ENCODE measurements around the gene FAM177A1. TPM values are rescaled to one million over a fixed set of nuclear protein-coding genes. Genes with fewer than 3 reads are reported as not detected.

Gene FAM177A1, protein sequence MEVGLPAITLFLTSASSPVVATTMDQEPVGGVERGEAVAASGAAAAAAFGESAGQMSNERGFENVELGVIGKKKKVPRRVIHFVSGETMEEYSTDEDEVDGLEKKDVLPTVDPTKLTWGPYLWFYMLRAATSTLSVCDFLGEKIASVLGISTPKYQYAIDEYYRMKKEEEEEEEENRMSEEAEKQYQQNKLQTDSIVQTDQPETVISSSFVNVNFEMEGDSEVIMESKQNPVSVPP
- total RNA-seq = 28.1 and 44.9 TPM in 2 replicates

DNA sequence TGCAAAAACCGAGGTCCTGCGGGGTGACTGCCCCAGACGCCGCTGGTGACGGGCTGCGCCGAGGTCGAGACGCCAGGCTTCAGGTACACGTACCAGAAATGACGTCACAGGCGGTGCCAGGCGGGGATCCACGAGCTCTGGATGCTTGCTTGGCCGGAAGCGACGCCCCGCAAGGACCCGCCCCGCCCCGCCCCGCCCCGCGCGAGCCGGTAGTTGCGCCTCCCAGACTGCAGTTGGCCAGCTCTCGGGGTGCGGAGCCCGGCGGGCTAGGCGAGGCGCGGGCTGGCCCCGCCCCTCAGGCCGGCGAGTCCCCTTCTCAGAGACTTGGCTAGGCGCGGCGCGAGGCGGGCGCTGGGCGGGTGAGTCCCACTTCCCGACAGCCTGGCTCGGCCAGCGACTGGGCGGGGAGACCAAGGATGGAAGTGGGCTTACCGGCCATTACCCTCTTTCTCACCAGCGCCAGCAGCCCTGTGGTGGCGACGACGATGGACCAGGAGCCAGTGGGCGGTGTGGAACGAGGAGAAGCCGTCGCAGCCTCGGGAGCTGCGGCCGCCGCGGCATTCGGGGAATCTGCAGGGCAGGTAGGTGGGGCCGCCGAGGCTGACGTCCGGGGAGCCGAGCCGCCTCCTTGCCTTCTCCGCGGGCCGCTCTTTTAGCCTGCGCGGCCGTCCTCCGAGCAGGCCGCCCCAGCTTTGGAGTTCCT is at the start of gene FAM177A1:
TSS of gene FAM177A1 (plus strand) at position 225 of the 703 bp plus-strand sequence. CDS start at position 417, 192 bp downstream.

DNA sequence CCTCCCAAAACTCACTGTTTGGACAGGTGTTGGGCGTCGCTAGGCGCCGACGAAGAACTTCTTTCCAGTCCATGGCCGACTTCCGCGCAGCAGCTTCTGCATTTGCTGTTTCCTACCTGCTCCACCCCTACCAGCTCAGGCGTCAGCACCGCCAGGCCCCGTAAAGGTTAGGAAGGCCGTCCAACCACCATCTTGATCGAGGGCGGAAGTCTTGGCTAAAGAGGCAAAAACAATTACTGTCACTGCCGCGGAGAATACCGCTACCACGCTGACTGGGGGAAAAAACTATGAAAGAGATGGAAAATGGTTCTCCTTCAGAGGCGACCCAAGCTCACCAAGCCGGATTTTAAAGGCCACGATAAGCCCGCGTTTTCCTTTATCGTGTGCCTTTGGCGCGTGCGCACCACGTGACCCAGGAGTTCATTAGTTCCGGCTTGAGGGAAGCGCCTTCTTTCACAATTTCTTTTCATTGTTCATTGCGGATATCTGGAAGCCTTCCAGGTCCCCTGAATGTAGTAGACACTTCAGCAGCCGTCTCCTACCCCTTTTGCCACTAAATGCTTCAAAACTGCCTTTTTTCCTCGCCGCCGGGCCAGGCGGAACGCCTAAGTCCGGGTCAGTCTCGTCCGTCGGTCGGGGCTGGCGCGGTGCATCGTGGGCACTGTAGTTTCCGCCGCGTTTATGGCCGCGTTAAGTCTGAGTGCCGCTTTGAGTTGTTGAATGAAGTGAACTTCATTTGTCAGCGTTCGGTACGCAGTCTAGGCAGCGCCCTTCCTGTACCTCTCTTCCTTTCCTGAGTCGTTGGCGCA is 76.0 kb downstream of the FAM177A1 start, which contains the start of the genes PPP2R3C and PRORP:
TSS of gene PPP2R3C (minus strand) at position 104 of the 809 bp plus-strand sequence. CDS start at position 73, 31 bp downstream.
TSS of gene PRORP (plus strand) at position 666 of the 809 bp plus-strand sequence. CDS start 694 bp downstream, outside the sequence.

Other genes with a start within 250 kb of the FAM177A1 start
- gene BAZ1A, start 170.9 kb upstream of the FAM177A1 start, total RNA-seq = 18.9 and 23.7 TPM in 2 replicates
- gene SRP54, start 63.3 kb upstream of the FAM177A1 start, total RNA-seq = 71.3 and 110 TPM in 2 replicates
- 34.6 and 46.8 TPM in 2 replicates for gene PPP2R3C, start 75.7 kb downstream of the FAM177A1 start, total RNA-seq
- 16.0 and 38.8 TPM in 2 replicates for gene PRORP, start 76.3 kb downstream of the FAM177A1 start, total RNA-seq
- 186 and 296 TPM in 2 replicates for gene PSMA6, start 246.1 kb downstream of the FAM177A1 start, total RNA-seq